NCI-H345 treated with DMSO at 0.1 percent for 48 hours (cell line): ENCODE results near the gene ECPAS.
"Not testable (repeated sequence)": the region's sequence is repeated elsewhere in the genome, so short reads cannot be mapped to it uniquely, and the experiment has no call there.

ENCODE experiments used
- DNase-seq: peaks from one replicate; lab custom pipeline; 2025; ENCODE audit not compliant: unreplicated experiment; lab: John Stamatoyannopoulos, UW

The ECPAS gene, protein sequence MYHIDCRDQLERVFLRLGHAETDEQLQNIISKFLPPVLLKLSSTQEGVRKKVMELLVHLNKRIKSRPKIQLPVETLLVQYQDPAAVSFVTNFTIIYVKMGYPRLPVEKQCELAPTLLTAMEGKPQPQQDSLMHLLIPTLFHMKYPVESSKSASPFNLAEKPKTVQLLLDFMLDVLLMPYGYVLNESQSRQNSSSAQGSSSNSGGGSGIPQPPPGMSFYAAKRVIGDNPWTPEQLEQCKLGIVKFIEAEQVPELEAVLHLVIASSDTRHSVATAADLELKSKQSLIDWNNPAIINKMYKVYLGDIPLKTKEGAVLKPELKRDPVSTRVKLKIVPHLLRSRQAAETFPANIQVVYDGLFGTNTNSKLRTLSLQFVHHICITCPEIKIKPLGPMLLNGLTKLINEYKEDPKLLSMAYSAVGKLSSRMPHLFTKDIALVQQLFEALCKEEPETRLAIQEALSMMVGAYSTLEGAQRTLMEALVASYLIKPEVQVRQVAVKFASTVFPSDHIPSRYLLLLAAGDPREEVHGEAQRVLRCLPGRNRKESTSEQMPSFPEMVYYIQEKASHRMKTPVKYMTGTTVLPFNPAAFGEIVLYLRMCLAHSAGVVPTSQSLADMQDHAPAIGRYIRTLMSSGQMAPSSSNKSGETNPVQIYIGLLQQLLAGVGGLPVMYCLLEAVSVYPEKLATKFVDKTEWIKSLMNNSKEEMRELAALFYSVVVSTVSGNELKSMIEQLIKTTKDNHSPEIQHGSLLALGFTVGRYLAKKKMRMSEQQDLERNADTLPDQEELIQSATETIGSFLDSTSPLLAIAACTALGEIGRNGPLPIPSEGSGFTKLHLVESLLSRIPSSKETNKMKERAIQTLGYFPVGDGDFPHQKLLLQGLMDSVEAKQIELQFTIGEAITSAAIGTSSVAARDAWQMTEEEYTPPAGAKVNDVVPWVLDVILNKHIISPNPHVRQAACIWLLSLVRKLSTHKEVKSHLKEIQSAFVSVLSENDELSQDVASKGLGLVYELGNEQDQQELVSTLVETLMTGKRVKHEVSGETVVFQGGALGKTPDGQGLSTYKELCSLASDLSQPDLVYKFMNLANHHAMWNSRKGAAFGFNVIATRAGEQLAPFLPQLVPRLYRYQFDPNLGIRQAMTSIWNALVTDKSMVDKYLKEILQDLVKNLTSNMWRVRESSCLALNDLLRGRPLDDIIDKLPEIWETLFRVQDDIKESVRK (N-terminal part only)

GRCh38 chr9:111483858-111484571 lies at the start of gene ECPAS:
ECPAS (minus strand) TSS chr9:111484383; CDS start chr9:111472918, 11,465 bp downstream.
- DNase-seq = peak; percentile 42

- no peak for DNase-seq
These were observed 49.1 kb upstream of the ECPAS start for GRCh38 chr9:111533099-111533790.

GRCh38 chr9:111531716-111532115 lies 47.5 kb upstream of the ECPAS start:
- DNase-seq = no peak

DNA sequence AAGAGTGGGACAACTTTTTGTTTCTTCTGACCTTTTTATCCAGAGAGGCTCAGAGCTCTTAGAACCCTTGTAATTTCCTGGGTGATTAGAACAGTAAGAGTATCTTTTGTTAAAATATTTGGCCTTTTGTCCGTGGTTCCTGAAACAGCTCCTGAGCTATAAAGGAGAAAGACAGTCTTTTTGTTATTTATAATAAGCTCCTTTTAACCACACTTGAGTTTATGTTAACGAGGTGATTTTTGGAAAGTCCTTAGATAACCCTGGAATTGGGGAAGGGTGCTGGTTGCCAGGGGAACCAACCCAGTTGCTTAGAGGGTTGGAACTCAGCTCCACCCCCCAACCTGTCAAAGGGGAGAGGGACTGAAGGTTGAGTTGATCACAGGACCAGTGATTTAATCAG lies 45.6 kb upstream of the ECPAS start:
- no peak for DNase-seq

GRCh38 chr9:111527347-111527746 lies 43.2 kb upstream of the ECPAS start:
- DNase-seq = no peak

DNA sequence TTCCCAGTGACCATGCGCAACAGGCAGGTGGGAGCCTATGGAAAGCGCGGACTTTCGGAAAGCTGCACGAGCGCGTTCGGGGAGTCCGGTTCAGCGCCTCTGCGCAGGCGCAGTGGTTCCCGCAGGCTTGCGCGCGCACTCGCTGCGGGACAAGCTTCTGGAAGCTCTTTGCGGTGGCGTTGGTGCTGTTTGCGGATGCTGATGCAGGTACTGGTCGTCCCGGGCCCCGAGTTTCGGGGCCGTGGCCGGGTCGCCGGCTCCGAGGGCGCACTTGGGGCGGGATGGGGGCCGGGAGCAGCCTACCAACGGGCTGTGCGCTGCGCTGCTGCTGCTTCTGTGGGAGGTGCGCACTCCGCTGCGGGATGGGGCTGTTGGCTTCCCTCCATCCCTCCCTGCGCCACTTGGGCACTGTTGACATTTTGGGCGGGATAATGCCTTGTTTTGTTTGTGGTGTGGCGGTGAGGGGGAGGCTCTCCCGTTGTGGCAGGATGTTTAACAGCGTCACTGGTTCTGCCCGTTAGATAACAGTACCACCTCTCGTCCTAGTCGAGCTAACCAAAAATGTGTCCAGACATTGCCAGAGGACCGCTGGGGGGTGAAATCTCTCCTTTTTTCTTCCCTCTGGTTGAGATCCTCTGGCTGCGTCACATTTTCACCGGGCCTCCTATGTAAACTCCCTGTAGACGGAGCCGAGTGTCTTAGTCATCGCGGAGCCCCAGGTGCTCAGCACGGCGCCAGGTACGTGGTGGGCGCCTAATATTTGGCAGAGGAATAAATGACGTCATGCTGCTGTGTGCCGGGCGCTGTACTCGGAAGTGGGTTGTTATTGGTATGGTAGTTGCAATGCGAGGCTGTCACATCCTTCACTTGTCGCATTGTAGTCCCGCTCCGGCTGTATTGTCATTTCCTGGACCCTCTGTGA lies 41.1 kb upstream of the ECPAS start, which contains the start of gene ZNF483:
Gene ZNF483 (plus strand): TSS at position 124 of the 922 bp plus-strand sequence. CDS start 2,217 bp downstream, outside the sequence.
- DNase-seq = peak; percentile 87

DNA sequence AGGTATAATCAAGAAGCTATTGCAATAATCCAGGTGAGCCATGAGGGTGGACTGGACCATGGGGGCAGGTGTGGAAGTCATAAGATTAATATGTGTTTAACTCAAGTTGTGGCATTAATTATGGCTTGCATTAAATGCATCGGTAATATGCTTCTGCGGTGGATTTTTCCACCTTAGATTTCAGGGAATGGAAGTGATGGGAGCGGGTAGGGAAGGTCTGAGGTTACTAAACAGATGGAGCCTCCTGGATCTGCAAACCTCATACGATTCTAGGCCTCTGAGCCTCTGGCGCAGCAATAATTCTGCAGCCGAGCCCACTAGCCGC lies 40.5 kb upstream of the ECPAS start:
- peak; percentile 31 for DNase-seq

- no peak for DNase-seq
These were observed 31.9 kb upstream of the ECPAS start for GRCh38 chr9:111516061-111516465.

GRCh38 chr9:111514967-111515366 lies 30.8 kb upstream of the ECPAS start:
- no peak for DNase-seq

DNA sequence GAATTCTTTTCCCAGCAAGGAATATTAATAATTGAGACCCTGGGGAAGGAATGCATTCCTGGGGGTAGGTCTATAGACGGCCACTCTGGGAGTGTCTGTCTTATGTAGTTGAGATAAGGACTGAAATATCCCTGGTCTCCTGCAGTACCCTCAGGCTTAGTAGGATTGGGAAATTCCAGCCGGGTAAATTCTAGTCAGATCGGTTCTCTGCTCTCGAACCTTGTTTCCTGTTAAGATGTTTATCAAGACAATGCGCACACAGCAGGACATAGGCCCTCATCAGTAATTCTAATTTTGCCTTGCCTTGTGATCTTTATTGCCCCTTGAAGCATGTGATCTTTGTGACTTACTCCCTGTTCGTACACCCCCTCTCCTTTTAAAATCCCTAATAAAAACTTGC lies 27.4 kb upstream of the ECPAS start:
- DNase-seq = not testable (repeated sequence)

GRCh38 chr9:111502506-111502905 lies 18.3 kb upstream of the ECPAS start:
- DNase-seq = no peak

DNA sequence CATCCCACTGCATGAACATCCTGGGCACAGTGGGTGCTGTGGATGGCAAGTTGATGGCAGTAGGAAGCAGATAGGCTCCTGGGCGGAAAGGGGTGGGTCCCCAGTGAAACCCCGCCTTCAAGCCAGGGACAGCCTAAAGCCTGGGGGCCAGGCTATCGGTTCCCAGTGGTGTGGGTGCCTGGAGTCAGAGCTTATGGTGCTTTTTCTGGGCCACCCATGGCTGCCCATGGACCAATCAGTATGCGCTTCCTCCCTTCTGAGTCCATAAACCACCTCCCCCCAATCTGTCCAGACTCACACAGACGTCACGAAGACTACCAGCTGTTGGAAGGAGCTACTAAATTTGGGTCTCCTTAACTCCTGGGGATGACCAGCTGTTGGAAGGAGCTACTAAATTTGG lies 17.5 kb upstream of the ECPAS start:
- no peak for DNase-seq

DNA sequence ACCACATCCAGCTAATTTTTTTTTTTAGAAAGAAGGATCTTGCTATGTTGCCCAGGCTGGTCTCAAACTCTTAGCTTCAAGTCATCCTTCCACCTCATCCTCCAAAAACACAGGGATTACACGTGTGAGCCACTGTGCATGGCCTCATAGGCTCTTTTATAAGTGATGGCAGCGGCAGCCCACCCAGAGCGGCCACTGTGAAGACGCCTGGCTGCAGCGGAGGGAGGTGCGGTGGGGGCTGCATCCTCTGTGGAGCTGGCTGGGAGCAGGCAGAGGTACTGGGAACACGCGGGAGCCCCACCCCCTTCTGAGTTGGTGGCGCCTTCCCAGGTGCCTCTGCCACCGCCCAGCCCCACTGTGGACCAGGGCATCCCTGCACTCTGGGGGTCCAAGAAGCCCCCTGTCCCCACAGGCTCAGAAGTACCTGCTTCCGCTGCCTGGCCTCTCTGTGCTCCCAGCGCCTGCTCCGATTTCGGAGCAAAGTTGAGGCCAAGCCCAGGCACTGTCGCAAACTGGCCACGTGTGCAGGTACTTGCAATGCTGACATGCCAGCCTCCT lies 16.9 kb upstream of the ECPAS start:
- DNase-seq = no peak

GRCh38 chr9:111497196-111497595 lies 13.0 kb upstream of the ECPAS start:
- DNase-seq = not testable (repeated sequence)

DNA sequence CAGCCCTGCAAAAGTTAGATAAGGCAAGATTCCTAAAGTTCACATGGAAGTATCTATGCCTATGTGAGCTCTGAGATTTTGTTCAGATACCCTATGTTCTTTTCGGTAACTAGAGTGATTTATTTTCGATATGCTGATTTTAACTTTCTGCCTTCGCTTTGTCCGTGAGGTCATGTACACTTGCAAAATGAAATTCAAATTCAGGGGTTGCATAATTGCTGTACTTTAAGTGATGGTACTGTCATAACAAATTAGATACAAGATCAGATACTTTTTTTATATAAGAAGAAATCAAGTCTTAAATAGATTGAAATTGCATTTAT lies 350 bp upstream of the ECPAS start:
- peak; percentile 42 for DNase-seq

GRCh38 chr9:111483439-111483857 lies 735 bp downstream of the ECPAS start:
- peak; percentile 1 for DNase-seq

- peak; percentile 58 for DNase-seq
These were observed 1.3 kb downstream of the ECPAS start for GRCh38 chr9:111482694-111483438.
